Coronary artery (tissue), 2 donors: ENCODE data around the gene KCNV2.
"Not testable (repeated sequence)": the region's sequence is repeated elsewhere in the genome, so short reads cannot be mapped to it uniquely, and the experiment has no call there.

Experiments used
- DNase-seq: peaks from one replicate; pipeline ENCODE4 v3.0.0-alpha.2; 2017; ENCODE audit warnings: low spot score
- H3K27ac ChIP-seq, 2 donors: fragments of 200-600 bp; sonication (generic); one replicate each; pipeline ENCODE4 v1.5.1; 2016 to 2019
- H3K4me3 ChIP-seq: fragments of 200-600 bp; sonication (generic); 2 replicates; pipeline ENCODE4 v1.5.1; 2016; ENCODE audit warnings: mild to moderate bottlenecking, moderate library complexity
- CTCF ChIP-seq: fragments of 200-600 bp; sonication (generic); IDR thresholded peaks from one replicate; pipeline ENCODE4 v1.5.1; 2019; ENCODE audit warnings: antibody characterized with exemption

The KCNV2 gene

GRCh38 chr9:2697492-2697891 lies 19.8 kb upstream of the KCNV2 start:
- Histone ChIP-seq H3K4me3 (no peak overlapping the region), H3K27ac (no peak overlapping the region)
- DNase-seq, result no peak
- TF ChIP-seq CTCF, result no peak

GRCh38 chr9:2700398-2700797 lies 16.9 kb upstream of the KCNV2 start:
- no peak for DNase-seq
- no peak overlapping the region for H3K4me3 ChIP-seq
- H3K27ac ChIP-seq, result no peak overlapping the region
- TF ChIP-seq CTCF, result no peak

GRCh38 chr9:2700909-2701550 lies 16.3 kb upstream of the KCNV2 start:
- H3K27ac ChIP-seq, result no peak overlapping the region
- no peak for TF ChIP-seq CTCF
- no peak for DNase-seq
- H3K4me3 ChIP-seq, result no peak overlapping the region

- no peak for DNase-seq
- no peak for TF ChIP-seq CTCF
- no peak overlapping the region for H3K4me3 ChIP-seq
These were observed 12.8 kb upstream of the KCNV2 start for GRCh38 chr9:2704504-2704903.

GRCh38 chr9:2707256-2707655 lies 10.1 kb upstream of the KCNV2 start:
- not testable (repeated sequence) for DNase-seq, H3K4me3 ChIP-seq, H3K27ac ChIP-seq

More at GRCh38 chr9:2704504-2704903, 12.8 kb upstream of the KCNV2 start:
- H3K27ac ChIP-seq, result no peak overlapping the region

GRCh38 chr9:2709645-2710101 lies 7.6 kb upstream of the KCNV2 start:
- DNase-seq, result no peak
- TF ChIP-seq CTCF, result no peak
- Histone ChIP-seq H3K4me3 (no peak overlapping the region), H3K27ac (no peak overlapping the region)

GRCh38 chr9:2711716-2712115 lies 5.6 kb upstream of the KCNV2 start:
- no peak for DNase-seq
- TF ChIP-seq CTCF, result no peak
- H3K27ac ChIP-seq, result no peak overlapping the region
- no peak overlapping the region for H3K4me3 ChIP-seq
